Dedifferentiated amniotic fluid mesenchymal stem cell (primary cell): ENCODE results near the gene PRDX3.

Experiments
- DNase-seq: peaks from one replicate; pipeline ENCODE4 v3.0.0-alpha.2; 2016; ENCODE audit errors: extremely low spot score

Gene PRDX3

GRCh38 chr10:119129721-119130120, 48.9 kb downstream of the PRDX3 start:
- no peak for DNase-seq

DNA sequence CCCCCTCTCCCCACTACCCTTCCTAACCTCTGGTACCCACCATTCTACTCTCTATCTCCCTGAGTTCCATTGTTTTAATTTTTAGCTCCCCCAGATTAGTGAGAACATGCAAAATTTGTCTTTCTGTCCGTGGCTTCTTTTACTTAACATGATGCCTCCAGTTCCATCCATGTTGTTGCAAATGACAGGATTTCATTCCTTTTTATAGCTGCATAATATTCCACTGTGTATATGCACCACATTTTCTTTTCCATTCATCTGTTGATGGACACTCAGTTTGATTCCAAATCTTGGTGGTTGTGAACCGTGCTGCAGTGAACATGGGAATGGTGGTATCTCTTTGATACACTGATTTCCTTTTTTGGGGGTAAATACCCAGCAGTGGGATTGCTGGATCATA, 52.7 kb downstream of the PRDX3 start:
- DNase-seq = no peak

- DNase-seq = no peak
Measured at GRCh38 chr10:119120875-119121274, 57.7 kb downstream of the PRDX3 start.

GRCh38 chr10:119120413-119120867, 58.2 kb downstream of the PRDX3 start:
- DNase-seq = no peak

DNA sequence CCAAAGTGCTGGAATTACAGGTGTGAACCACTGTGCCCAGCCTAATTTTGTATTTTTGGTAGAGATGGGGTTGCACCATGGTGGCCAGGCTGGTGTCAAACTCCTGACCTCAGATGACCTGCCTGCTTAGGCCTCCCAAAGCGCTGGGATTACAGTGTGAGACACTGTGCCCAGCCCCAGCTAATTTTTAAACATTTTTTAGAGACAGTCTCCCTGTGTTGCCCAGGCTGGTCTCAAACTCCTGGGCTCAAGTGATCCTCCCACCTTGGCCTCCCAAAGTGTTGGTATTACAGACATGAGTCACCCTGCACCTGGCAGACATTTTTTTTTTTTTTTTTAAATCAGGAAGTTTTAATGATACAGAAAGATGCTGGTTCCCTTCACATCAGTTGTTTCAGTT, 59.2 kb downstream of the PRDX3 start:
- DNase-seq = no peak

GRCh38 chr10:119118231-119118630, 60.4 kb downstream of the PRDX3 start:
- DNase-seq = no peak
